ENCODE measurements around the gene PCP4. TPM values are rescaled to one million over a fixed set of nuclear protein-coding genes. Genes with fewer than 3 reads are reported as not detected.

The PCP4 gene
- total RNA-seq, 1 donor from 2014 or later: not detected

DNA sequence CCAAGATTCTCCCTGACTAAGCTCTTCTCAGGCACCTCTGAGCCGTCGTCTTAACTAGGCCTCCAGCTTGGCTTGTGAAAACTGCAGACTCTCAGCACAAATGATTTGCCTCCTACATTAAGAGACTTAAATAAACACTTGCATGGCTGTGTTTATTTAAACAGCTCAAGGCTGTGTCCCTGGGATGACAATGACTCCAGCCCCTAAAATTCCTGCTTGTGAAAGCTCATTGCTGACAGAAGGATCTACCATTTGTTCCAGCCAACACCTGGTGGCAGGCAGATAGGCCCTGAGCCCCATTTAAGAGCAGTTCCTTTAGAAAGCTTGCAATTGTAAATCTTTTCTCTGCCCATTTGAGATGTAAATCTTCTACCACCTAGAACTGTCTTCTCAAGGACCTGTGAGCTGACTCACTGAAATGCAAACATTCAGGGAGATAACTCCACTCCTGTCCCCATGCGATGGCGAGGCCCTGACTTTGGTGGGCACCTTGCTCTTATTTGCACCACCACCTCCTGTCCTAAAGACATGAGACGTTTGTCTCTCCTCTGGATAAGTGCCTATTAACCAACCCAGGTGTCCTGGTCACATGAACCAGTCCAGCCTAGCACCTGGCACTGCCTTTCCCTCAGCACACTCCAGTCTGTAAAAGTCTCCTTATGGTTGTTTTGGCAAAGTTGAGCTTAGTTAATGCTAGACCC lies 15.1 kb upstream of the PCP4 start:
- TF ChIP-seq, protein P1, sequence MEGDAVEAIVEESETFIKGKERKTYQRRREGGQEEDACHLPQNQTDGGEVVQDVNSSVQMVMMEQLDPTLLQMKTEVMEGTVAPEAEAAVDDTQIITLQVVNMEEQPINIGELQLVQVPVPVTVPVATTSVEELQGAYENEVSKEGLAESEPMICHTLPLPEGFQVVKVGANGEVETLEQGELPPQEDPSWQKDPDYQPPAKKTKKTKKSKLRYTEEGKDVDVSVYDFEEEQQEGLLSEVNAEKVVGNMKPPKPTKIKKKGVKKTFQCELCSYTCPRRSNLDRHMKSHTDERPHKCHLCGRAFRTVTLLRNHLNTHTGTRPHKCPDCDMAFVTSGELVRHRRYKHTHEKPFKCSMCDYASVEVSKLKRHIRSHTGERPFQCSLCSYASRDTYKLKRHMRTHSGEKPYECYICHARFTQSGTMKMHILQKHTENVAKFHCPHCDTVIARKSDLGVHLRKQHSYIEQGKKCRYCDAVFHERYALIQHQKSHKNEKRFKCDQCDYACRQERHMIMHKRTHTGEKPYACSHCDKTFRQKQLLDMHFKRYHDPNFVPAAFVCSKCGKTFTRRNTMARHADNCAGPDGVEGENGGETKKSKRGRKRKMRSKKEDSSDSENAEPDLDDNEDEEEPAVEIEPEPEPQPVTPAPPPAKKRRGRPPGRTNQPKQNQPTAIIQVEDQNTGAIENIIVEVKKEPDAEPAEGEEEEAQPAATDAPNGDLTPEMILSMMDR (IDR thresholded peaks at IDR 0.05): no peak
- Histone ChIP-seq H3K27me3 (no peaks in the 10 kb centered on the region), H3K27ac (no peak overlapping the region), H3K4me3 (no peak overlapping the region), H3K36me3 (no peaks in the 10 kb centered on the region), H3K4me1 (no peaks in the 10 kb centered on the region), H3K9me3 (no peaks in the 10 kb centered on the region)
- intact Hi-C loops (cut with DNase I): no loop called here
- no peak for DNase-seq (ENCODE audit: low spot score in 2 of 2)

GRCh38 chr21:39852726-39853500 lies 14.3 kb upstream of the PCP4 start:
- H3K4me3 ChIP-seq: no peak overlapping the region
- no peaks in the 10 kb centered on the region for H3K4me1 ChIP-seq
- no peak for DNase-seq (ENCODE audit: low spot score in 2 of 2)
- no peak overlapping the region for H3K27ac ChIP-seq
- no peaks in the 10 kb centered on the region for H3K36me3 ChIP-seq
- no peaks in the 10 kb centered on the region for H3K27me3 ChIP-seq
- TF ChIP-seq, protein P1 (IDR thresholded peaks at IDR 0.05): no peak
- no peaks in the 10 kb centered on the region for H3K9me3 ChIP-seq
- intact Hi-C loops (cut with DNase I): no loop called here

DNA sequence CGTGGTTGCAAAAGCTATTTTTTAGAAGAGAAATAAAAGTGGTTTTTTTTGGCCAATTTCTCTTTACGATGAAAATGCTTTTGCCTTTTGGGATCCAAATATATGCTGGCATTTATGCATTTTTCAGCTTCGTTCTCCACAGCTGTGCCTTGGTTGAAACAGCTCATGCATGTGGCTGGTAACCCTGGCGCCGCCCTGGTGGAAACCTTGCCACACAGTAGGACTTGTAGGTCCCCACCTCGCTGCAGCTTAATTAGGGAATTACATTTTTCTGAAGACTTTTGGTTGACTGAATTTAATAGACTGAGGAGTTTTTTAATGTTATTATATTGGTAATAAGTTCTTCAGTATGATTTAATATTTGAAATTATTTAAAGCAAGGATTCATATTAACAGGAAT lies 12.7 kb upstream of the PCP4 start:
- Histone ChIP-seq H3K9me3 (no peaks in the 10 kb centered on the region), H3K4me1 (no peaks in the 10 kb centered on the region), H3K4me3 (no peak overlapping the region), H3K27ac (no peak overlapping the region), H3K27me3 (no peaks in the 10 kb centered on the region), H3K36me3 (no peaks in the 10 kb centered on the region)
- no peak for DNase-seq (ENCODE audit: low spot score in 2 of 2)
- intact Hi-C loops (cut with DNase I): no loop called here
- TF ChIP-seq, protein P1 (IDR thresholded peaks at IDR 0.05): no peak

GRCh38 chr21:39855595-39855994 lies 11.6 kb upstream of the PCP4 start:
- Histone ChIP-seq H3K9me3 (no peaks in the 10 kb centered on the region), H3K27me3 (no peaks in the 10 kb centered on the region), H3K4me1 (no peaks in the 10 kb centered on the region), H3K27ac (no peak overlapping the region), H3K4me3 (no peak overlapping the region), H3K36me3 (no peaks in the 10 kb centered on the region)
- TF ChIP-seq, protein P1 (IDR thresholded peaks at IDR 0.05): no peak
- intact Hi-C loops (cut with DNase I): no loop called here
- DNase-seq (ENCODE audit: low spot score in 2 of 2): no peak

DNA sequence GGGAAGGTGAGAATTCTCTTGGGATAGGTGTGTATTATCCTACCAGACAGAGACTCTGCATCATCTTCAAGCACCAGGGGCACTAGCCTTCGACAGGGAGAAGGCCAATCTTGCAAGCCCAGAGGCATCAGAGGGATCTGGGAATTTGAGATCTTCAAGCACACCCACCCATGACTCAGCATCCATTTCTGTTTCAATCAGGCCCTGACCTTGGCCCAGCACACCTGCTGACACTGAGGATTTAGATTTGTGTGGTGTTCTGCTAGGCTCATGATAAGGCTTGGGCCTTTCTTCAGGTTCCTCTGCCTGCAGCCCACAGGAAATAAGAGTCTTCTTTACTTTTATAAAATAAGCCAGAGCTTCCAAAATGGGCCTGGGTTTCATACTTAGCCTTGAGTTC lies 6.6 kb upstream of the PCP4 start:
- intact Hi-C loops (cut with DNase I): loop anchor here (10.0 kb wide), 1 partner anchor 184 kb away; no protein-coding TSS in a partner anchor
- Histone ChIP-seq H3K4me3 (no peak overlapping the region), H3K27ac (no peak overlapping the region), H3K36me3 (no peaks in the 10 kb centered on the region), H3K27me3 (no peaks in the 10 kb centered on the region), H3K9me3 (no peaks in the 10 kb centered on the region), H3K4me1 (no peaks in the 10 kb centered on the region)
- no peak for DNase-seq (ENCODE audit: low spot score in 2 of 2)
- TF ChIP-seq, protein P1 (IDR thresholded peaks at IDR 0.05): no peak
